KMS-11 (cell line): ENCODE results near the gene RNF13.
"Not testable (repeated sequence)": the region's sequence is repeated elsewhere in the genome, so short reads cannot be mapped to it uniquely, and the experiment has no call there.

ENCODE experiments used
- H2AFZ ChIP-seq: fragments of 200-600 bp; sonication (generic); 2 replicates; pipeline ENCODE4 v1.6.1; 2016; ENCODE audit warnings: antibody characterized with exemption, mixed run types, low read depth
- H3K27ac ChIP-seq: fragments of 200-600 bp; sonication (generic); 2 replicates; pipeline ENCODE4 v1.6.1; 2016; ENCODE audit warnings: mild to moderate bottlenecking, mixed run types
- H3K27me3 ChIP-seq: fragments of 200-600 bp; sonication (generic); 2 replicates; pipeline ENCODE4 v1.6.1; 2017; ENCODE audit warnings: mild to moderate bottlenecking, low read depth, mixed run types, moderate library complexity; ENCODE audit not compliant: insufficient read depth
- H3K36me3 ChIP-seq: fragments of 200-600 bp; sonication (generic); 2 replicates; pipeline ENCODE4 v1.6.1; 2017; ENCODE audit warnings: mild to moderate bottlenecking, mixed run types; ENCODE audit not compliant: insufficient read depth
- H3K4me1 ChIP-seq: fragments of 200-600 bp; sonication (generic); 2 replicates; pipeline ENCODE4 v1.6.1; 2016; ENCODE audit warnings: mild to moderate bottlenecking, low read depth, mixed run types; ENCODE audit not compliant: poor library complexity, severe bottlenecking
- H3K4me2 ChIP-seq: fragments of 200-600 bp; sonication (generic); 2 replicates; pipeline ENCODE4 v1.7.0; 2016; ENCODE audit warnings: mild to moderate bottlenecking, mixed run types
- H3K4me3 ChIP-seq: fragments of 200-600 bp; sonication (generic); IDR thresholded peaks from 2 replicates; pipeline ENCODE4 v1.6.1; 2017; ENCODE audit warnings: low read depth, low read length, mixed read lengths; ENCODE audit not compliant: insufficient read depth
- H3K79me2 ChIP-seq: fragments of 200-600 bp; sonication (generic); 2 replicates; pipeline ENCODE4 v1.6.1; 2016; ENCODE audit warnings: low read depth, mixed run types; ENCODE audit not compliant: insufficient read depth
- H3K9ac ChIP-seq: fragments of 200-600 bp; sonication (generic); 2 replicates; pipeline ENCODE4 v1.6.1; 2016; ENCODE audit warnings: mild to moderate bottlenecking, mixed run types
- H4K20me1 ChIP-seq: fragments of 200-600 bp; sonication (generic); 2 replicates; pipeline ENCODE4 v1.6.1; 2016; ENCODE audit warnings: mild to moderate bottlenecking, mixed run types; ENCODE audit not compliant: insufficient read depth
- CTCF ChIP-seq: fragments of 200-600 bp; sonication (generic); conservative IDR thresholded peaks from 2 replicates; pipeline ENCODE4 v1.6.1; 2017; ENCODE audit warnings: low read depth, mild to moderate bottlenecking, antibody characterized with exemption, low read length, moderate library complexity, mixed read lengths

The RNF13 gene

GRCh38 chr3:149879872-149880271, 66.9 kb downstream of the RNF13 start:
- H3K27me3 ChIP-seq = no peaks in the 10 kb centered on the region
- peak; percentile 65 for TF ChIP-seq CTCF
- no peak overlapping the region for H3K27ac ChIP-seq
- no peak overlapping the region for H3K4me2 ChIP-seq
- no peaks in the 10 kb centered on the region for H3K36me3 ChIP-seq
- no peak overlapping the region for H3K9ac ChIP-seq
- peaks cover 5% of the 10 kb centered on the region for H3K4me1 ChIP-seq
- no peaks in the 10 kb centered on the region for H3K79me2 ChIP-seq
- no peak overlapping the region for H2AFZ ChIP-seq
- no peaks in the 10 kb centered on the region for H4K20me1 ChIP-seq
- no peak overlapping the region for H3K4me3 ChIP-seq

GRCh38 chr3:149881879-149882278, 68.9 kb downstream of the RNF13 start:
- H3K36me3 ChIP-seq = no peaks in the 10 kb centered on the region
- no peaks in the 10 kb centered on the region for H3K27me3 ChIP-seq
- TF ChIP-seq CTCF = no peak
- H3K9ac ChIP-seq = no peak overlapping the region
- H2AFZ ChIP-seq = no peak overlapping the region
- no peaks in the 10 kb centered on the region for H3K79me2 ChIP-seq
- no peaks in the 10 kb centered on the region for H4K20me1 ChIP-seq
- no peak overlapping the region for H3K27ac ChIP-seq
- peaks cover 7% of the 10 kb centered on the region for H3K4me1 ChIP-seq
- H3K4me3 ChIP-seq = no peak overlapping the region
- no peak overlapping the region for H3K4me2 ChIP-seq

- Histone ChIP-seq H4K20me1 (no peaks in the 10 kb centered on the region), H3K27ac (no peak overlapping the region), H3K27me3 (no peaks in the 10 kb centered on the region), H3K79me2 (no peaks in the 10 kb centered on the region), H2AFZ (no peak overlapping the region), H3K36me3 (no peaks in the 10 kb centered on the region), H3K4me3 (no peak overlapping the region), H3K4me1 (peaks cover 7% of the 10 kb centered on the region), H3K9ac (no peak overlapping the region), H3K4me2 (no peak overlapping the region)
- TF ChIP-seq CTCF = no peak
Measured at GRCh38 chr3:149883134-149883533, 70.1 kb downstream of the RNF13 start.

GRCh38 chr3:149883860-149884259, 70.8 kb downstream of the RNF13 start:
- not testable (repeated sequence) for H3K4me1 ChIP-seq, H3K4me3 ChIP-seq, H3K27me3 ChIP-seq, H3K27ac ChIP-seq, H2AFZ ChIP-seq, H3K79me2 ChIP-seq, H3K9ac ChIP-seq, H3K4me2 ChIP-seq, H3K36me3 ChIP-seq, H4K20me1 ChIP-seq

GRCh38 chr3:149884848-149885247, 71.8 kb downstream of the RNF13 start:
- not testable (repeated sequence) for H3K36me3 ChIP-seq, H3K9ac ChIP-seq, H3K4me1 ChIP-seq, H3K27me3 ChIP-seq, H4K20me1 ChIP-seq, H2AFZ ChIP-seq, H3K79me2 ChIP-seq, H3K4me2 ChIP-seq, H3K27ac ChIP-seq, H3K4me3 ChIP-seq
